Suprapubic skin (tissue), 3 donors: Measurements from ENCODE around the gene FAM118A.

Source experiments
- CTCF ChIP-seq, 2 donors: fragments of 200-600 bp in 1 of 2; fragments of 450-650 bp in 1 of 2; sonication (generic) in 1 of 2; IDR thresholded peaks; one replicate each; pipeline ENCODE4 v1.5.1; 2016 to 2019; ENCODE audit warnings: antibody characterized with exemption in 2 of 2, mild to moderate bottlenecking in 1 of 2, moderate library complexity in 1 of 2
- POLR2A ChIP-seq, 2 donors: fragments of 450-650 bp; IDR thresholded peaks; one replicate each; pipeline ENCODE4 v1.6.1; 2017; ENCODE audit warnings: antibody characterized with exemption in 2 of 2, mild to moderate bottlenecking in 2 of 2, moderate library complexity in 2 of 2

- TF ChIP-seq CTCF (IDR thresholded peaks at IDR 0.05) (no peak), POLR2A (IDR thresholded peaks at IDR 0.05) (no peak)
Measured at GRCh38 chr22:45285263-45286058, 24.3 kb upstream of the FAM118A start.
